CD4-positive, CD25-positive, alpha-beta regulatory T cell (primary cell): ENCODE results near the gene ABCA7. TPM values are rescaled to one million over a fixed set of nuclear protein-coding genes. Genes with fewer than 3 reads are reported as not detected.
"Not testable (repeated sequence)": the region's sequence is repeated elsewhere in the genome, so short reads cannot be mapped to it uniquely, and the experiment has no call there.

ENCODE experiments used
- ATAC-seq, 2 donors: fragments of 150-1000 bp; cut with Tn5 transposase; one replicate each; pipeline ENCODE4 v1.10.0; 2021; ENCODE audit warnings: low read depth in 2 of 2, moderate number of reproducible peaks in 2 of 2, moderate library complexity in 1 of 2
- DNase-seq, 3 donors: peaks; one replicate each; pipeline versions ENCODE4 v3.0.0 to v3.0.0-alpha.2; 2012 to 2022; ENCODE audit warnings: mixed read lengths in 1 of 3
- H3K27ac ChIP-seq: one replicate; pipeline ENCODE4 v1.7.0; 2013; ENCODE audit warnings: mild to moderate bottlenecking, low read length; ENCODE audit not compliant: insufficient read depth, poor library complexity, severe bottlenecking
- H3K27me3 ChIP-seq: one replicate; pipeline ENCODE4 v1.7.0; 2013; ENCODE audit warnings: low read length; ENCODE audit not compliant: control insufficient read depth, insufficient read depth
- H3K36me3 ChIP-seq: one replicate; pipeline ENCODE4 v1.7.0; 2013; ENCODE audit warnings: mild to moderate bottlenecking, low read length, moderate library complexity; ENCODE audit not compliant: control insufficient read depth, insufficient read depth
- H3K4me1 ChIP-seq: 2 replicates; pipeline ENCODE4 v1.7.0; 2013; ENCODE audit warnings: mild to moderate bottlenecking, low read length; ENCODE audit not compliant: insufficient read depth, control insufficient read depth, poor library complexity, severe bottlenecking
- H3K4me3 ChIP-seq: one replicate; pipeline ENCODE4 v1.7.0; 2013; ENCODE audit warnings: low read depth, mild to moderate bottlenecking, low read length, moderate library complexity
- H3K9me3 ChIP-seq, 2 experiments: 1 replicate in 1 of 2; 2 replicates in 1 of 2; pipeline ENCODE4 v1.7.0; 2013; ENCODE audit warnings: low read length in 2 of 2, mild to moderate bottlenecking in 1 of 2, moderate library complexity in 1 of 2; ENCODE audit not compliant: control insufficient read depth in 2 of 2
- H3K27ac Mint-ChIP-seq, 3 donors: one replicate each; pipeline ENCODE4 v1.8.0; 2020 to 2022; ENCODE audit warnings: mild to moderate bottlenecking in 3 of 3, mixed read lengths in 3 of 3, moderate library complexity in 2 of 3
- H3K27me3 Mint-ChIP-seq: one replicate; pipeline ENCODE4 v1.8.0; 2022; ENCODE audit warnings: mild to moderate bottlenecking, mixed read lengths
- H3K36me3 Mint-ChIP-seq: one replicate; pipeline ENCODE4 v1.8.0; 2020; ENCODE audit warnings: mixed read lengths
- H3K4me1 Mint-ChIP-seq, 4 donors: one replicate each; pipeline ENCODE4 v1.8.0; 2020 to 2022; ENCODE audit warnings: mixed read lengths in 4 of 4, mild to moderate bottlenecking in 1 of 4
- H3K4me3 Mint-ChIP-seq, 4 donors: one replicate each; pipeline ENCODE4 v1.8.0; 2020 to 2022; ENCODE audit warnings: mild to moderate bottlenecking in 4 of 4, mixed read lengths in 4 of 4, moderate library complexity in 3 of 4
- H3K9me3 Mint-ChIP-seq, 7 donors: one replicate each; pipeline ENCODE4 v1.8.0; 2020 to 2022; ENCODE audit warnings: mixed read lengths in 7 of 7, mild to moderate bottlenecking in 3 of 7, moderate library complexity in 2 of 7
- polyA plus RNA-seq, 4 donors: library from polyadenylated mRNA; unstranded; fragments of 300-500 nt; fragmentation: Illumina TruSeq; gene quantifications; one replicate each; pipeline ENCODE4 v1.2.3, GENCODE V29; 2021
- total RNA-seq: library from RNA; stranded (reverse); gene quantifications from one replicate; pipeline ENCODE4 v1.2.3, GENCODE V29; 2022

ABCA7 gene
- total and polyA plus RNA-seq, 5 donors from 2014 or later: 3.4 to 161 (median 7.0) TPM

- H3K9me3 Mint-ChIP-seq, H3K9me3 ChIP-seq, H3K27me3 ChIP-seq, H3K27ac ChIP-seq, H3K27ac Mint-ChIP-seq, H3K36me3 Mint-ChIP-seq, H3K27me3 Mint-ChIP-seq, H3K36me3 ChIP-seq, ATAC-seq, DNase-seq, H3K4me3 ChIP-seq: not testable (repeated sequence)
- Mint-ChIP-seq H3K4me1 (peaks cover 0 to 29% (median 10%) of the 10 kb centered on the region in 4 donors), H3K4me3 (peak overlapping the region in 2 of 4 donors; percentile 19 to 24)
- peaks cover 47% of the 10 kb centered on the region for H3K4me1 ChIP-seq
These were observed 16.1 kb upstream of the ABCA7 start for GRCh38 chr19:1023883-1024188.

DNA sequence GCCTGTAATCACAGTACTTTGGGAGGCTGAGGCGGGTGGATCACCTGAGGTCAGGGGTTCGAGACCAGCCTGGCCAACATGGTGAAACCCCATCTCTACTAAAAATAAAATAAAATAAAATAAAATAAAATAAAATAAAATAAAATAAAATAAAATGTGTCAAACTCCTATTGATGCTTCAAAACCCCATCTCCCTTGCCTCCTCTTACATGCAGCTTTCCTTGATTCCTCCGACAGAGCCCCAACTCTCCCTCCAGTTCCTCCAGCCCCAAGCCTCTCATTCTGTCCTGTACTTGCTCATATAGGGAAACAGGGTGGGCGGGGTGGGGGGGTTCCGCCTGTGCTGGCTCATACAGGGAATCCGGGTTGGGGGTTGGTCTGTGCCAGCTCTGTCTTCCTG lies 14.8 kb upstream of the ABCA7 start:
- not testable (repeated sequence) for H3K36me3 ChIP-seq, H3K27me3 Mint-ChIP-seq, H3K4me3 ChIP-seq, H3K27ac ChIP-seq, H3K9me3 Mint-ChIP-seq, ATAC-seq, H3K27ac Mint-ChIP-seq, H3K9me3 ChIP-seq, H3K27me3 ChIP-seq, DNase-seq, H3K36me3 Mint-ChIP-seq
- peaks cover 47% of the 10 kb centered on the region for H3K4me1 ChIP-seq
- H3K4me1 Mint-ChIP-seq: peaks cover 0 to 27% (median 10%) of the 10 kb centered on the region in 4 donors
- H3K4me3 Mint-ChIP-seq: peak overlapping the region; percentile 62 to 75 (median 70)

GRCh38 chr19:1025960-1026782 lies 13.7 kb upstream of the ABCA7 start, which contains the start of gene CNN2:
CNN2 (plus strand) TSS chr19:1026608; CDS start chr19:1026662, 54 bp downstream.
- H3K4me1 Mint-ChIP-seq: peaks cover 4 to 35% (median 9%) of the 10 kb centered on the region in 4 donors
- peak within 1 kb of the TSS; percentile 97 to 100 (median 98) for H3K4me3 Mint-ChIP-seq
- Histone ChIP-seq H3K27ac (peak within 1 kb of the TSS; percentile 82), H3K4me1 (peaks cover 52% of the 10 kb centered on the region), H3K36me3 (peaks cover 8% of the 10 kb centered on the region), H3K4me3 (peak within 1 kb of the TSS; percentile 85), H3K9me3 (no peaks in the 10 kb centered on the region), H3K27me3 (no peaks in the 10 kb centered on the region)
- peaks cover 6% of the 10 kb centered on the region for H3K27me3 Mint-ChIP-seq
- DNase-seq (peak; percentile 54 to 73 (median 67)), ATAC-seq (peak; percentile 43 to 44)
- H3K27ac Mint-ChIP-seq: peak within 1 kb of the TSS; percentile 86 to 96 (median 92)
- H3K9me3 Mint-ChIP-seq: no peaks in the 10 kb centered on the region
- H3K36me3 Mint-ChIP-seq: peaks cover 8% of the 10 kb centered on the region

- Histone ChIP-seq H3K4me1 (peaks cover 47% of the 10 kb centered on the region), H3K27me3 (no peaks in the 10 kb centered on the region), H3K27ac (peak overlapping the region; percentile 82), H3K36me3 (peaks cover 12% of the 10 kb centered on the region), H3K4me3 (peak overlapping the region; percentile 85), H3K9me3 (no peaks in the 10 kb centered on the region)
- Mint-ChIP-seq H3K4me3 (peak overlapping the region; percentile 97 to 100 (median 98)), H3K36me3 (peaks cover 8% of the 10 kb centered on the region), H3K4me1 (peaks cover 0 to 29% (median 5%) of the 10 kb centered on the region in 4 donors), H3K9me3 (no peaks in the 10 kb centered on the region), H3K27ac (peak overlapping the region; percentile 86 to 96 (median 92)), H3K27me3 (no peaks in the 10 kb centered on the region)
- peak in 1 of 2 donors; percentile 1 for ATAC-seq
- DNase-seq: peak in 2 of 3 donors; percentile 43 to 51
These were observed 12.9 kb upstream of the ABCA7 start for GRCh38 chr19:1026783-1027649.

DNA sequence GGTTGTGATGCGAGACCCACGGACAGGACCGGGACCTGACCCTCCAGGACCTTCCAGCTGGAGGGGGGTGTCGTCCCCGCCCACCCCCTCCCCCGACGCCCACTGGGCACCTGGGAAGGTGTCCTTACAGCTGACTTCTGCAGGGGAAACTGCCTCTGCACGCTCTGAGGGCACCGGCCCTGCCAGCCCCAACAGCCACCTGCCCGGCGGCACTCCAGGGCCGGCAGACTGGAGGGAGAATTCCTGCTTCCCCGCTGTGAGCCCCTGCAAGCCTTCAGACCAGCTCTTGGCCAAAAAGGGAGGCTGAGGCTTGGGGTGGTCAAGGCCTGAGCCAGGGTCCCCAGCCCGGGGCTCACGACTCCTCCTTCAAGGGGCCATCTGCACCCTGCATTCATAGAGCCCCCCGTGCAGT lies 12.3 kb upstream of the ABCA7 start:
- no peaks in the 10 kb centered on the region for H3K9me3 ChIP-seq
- DNase-seq (peak in 1 of 3 donors; percentile 44), ATAC-seq (peak; percentile 19 to 29)
- peak overlapping the region; percentile 56 to 92 (median 86) for H3K27ac Mint-ChIP-seq
- H3K4me3 Mint-ChIP-seq: peak overlapping the region; percentile 97 to 100 (median 98)
- no peaks in the 10 kb centered on the region for H3K27me3 Mint-ChIP-seq
- H3K9me3 Mint-ChIP-seq: no peaks in the 10 kb centered on the region
- peaks cover 0 to 33% (median 5%) of the 10 kb centered on the region in 4 donors for H3K4me1 Mint-ChIP-seq
- no peaks in the 10 kb centered on the region for H3K27me3 ChIP-seq
- H3K4me1 ChIP-seq: peaks cover 47% of the 10 kb centered on the region
- H3K27ac ChIP-seq: peak overlapping the region; percentile 82
- H3K36me3 ChIP-seq: peaks cover 18% of the 10 kb centered on the region
- H3K36me3 Mint-ChIP-seq: peaks cover 11% of the 10 kb centered on the region
- peak overlapping the region; percentile 85 for H3K4me3 ChIP-seq

GRCh38 chr19:1028062-1028926 lies 11.6 kb upstream of the ABCA7 start:
- Histone ChIP-seq H3K4me3 (peak overlapping the region; percentile 61), H3K4me1 (peaks cover 47% of the 10 kb centered on the region), H3K27ac (peak overlapping the region; percentile 82), H3K36me3 (peaks cover 22% of the 10 kb centered on the region), H3K9me3 (no peaks in the 10 kb centered on the region), H3K27me3 (no peaks in the 10 kb centered on the region)
- Mint-ChIP-seq H3K4me3 (peak overlapping the region; percentile 97 to 99 (median 98)), H3K9me3 (no peaks in the 10 kb centered on the region), H3K4me1 (peaks cover 0 to 37% (median 5%) of the 10 kb centered on the region in 4 donors), H3K27me3 (no peaks in the 10 kb centered on the region), H3K27ac (peak overlapping the region; percentile 56 to 90 (median 85)), H3K36me3 (peaks cover 11% of the 10 kb centered on the region)
- peak; percentile 52 to 92 (median 73) for DNase-seq
- peak; percentile 68 to 78 for ATAC-seq
